ENCODE results near the gene TPCN1.

DNA sequence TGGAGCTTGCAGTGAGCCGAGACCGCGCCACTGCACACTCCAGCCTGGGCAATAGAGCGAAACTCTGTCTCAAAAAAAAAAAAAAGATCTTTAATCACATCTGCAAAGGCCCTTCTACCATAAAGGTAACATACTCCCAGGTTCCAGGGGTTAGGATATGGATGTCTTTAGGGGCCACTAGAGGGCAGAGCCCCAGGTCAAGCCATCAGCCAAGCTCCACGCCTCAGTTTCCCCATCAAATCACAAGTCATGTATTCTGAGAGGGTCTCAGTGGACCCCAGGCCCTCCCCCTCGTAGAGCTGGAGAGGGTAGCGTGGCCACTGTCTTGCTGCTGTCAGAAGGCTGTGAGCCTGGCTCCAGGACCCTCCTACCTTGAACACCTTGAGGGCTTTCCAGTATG, 94.9 kb downstream of the TPCN1 start:
- TF ChIP-seq, protein P1, sequence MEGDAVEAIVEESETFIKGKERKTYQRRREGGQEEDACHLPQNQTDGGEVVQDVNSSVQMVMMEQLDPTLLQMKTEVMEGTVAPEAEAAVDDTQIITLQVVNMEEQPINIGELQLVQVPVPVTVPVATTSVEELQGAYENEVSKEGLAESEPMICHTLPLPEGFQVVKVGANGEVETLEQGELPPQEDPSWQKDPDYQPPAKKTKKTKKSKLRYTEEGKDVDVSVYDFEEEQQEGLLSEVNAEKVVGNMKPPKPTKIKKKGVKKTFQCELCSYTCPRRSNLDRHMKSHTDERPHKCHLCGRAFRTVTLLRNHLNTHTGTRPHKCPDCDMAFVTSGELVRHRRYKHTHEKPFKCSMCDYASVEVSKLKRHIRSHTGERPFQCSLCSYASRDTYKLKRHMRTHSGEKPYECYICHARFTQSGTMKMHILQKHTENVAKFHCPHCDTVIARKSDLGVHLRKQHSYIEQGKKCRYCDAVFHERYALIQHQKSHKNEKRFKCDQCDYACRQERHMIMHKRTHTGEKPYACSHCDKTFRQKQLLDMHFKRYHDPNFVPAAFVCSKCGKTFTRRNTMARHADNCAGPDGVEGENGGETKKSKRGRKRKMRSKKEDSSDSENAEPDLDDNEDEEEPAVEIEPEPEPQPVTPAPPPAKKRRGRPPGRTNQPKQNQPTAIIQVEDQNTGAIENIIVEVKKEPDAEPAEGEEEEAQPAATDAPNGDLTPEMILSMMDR (IDR thresholded peaks at IDR 0.05), result no peak
- no peak for TF ChIP-seq FOXP1 (CRISPR knock-in tag; IDR thresholded peaks at IDR 0.05; ENCODE audit: borderline replicate concordance)
- TF ChIP-seq, protein P2, sequence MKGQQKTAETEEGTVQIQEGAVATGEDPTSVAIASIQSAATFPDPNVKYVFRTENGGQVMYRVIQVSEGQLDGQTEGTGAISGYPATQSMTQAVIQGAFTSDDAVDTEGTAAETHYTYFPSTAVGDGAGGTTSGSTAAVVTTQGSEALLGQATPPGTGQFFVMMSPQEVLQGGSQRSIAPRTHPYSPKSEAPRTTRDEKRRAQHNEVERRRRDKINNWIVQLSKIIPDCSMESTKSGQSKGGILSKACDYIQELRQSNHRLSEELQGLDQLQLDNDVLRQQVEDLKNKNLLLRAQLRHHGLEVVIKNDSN (CRISPR knock-in tag; IDR thresholded peaks at IDR 0.05), result no peak
- TF ChIP-seq, protein P3, sequence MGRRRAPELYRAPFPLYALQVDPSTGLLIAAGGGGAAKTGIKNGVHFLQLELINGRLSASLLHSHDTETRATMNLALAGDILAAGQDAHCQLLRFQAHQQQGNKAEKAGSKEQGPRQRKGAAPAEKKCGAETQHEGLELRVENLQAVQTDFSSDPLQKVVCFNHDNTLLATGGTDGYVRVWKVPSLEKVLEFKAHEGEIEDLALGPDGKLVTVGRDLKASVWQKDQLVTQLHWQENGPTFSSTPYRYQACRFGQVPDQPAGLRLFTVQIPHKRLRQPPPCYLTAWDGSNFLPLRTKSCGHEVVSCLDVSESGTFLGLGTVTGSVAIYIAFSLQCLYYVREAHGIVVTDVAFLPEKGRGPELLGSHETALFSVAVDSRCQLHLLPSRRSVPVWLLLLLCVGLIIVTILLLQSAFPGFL (CRISPR knock-in tag; IDR thresholded peaks at IDR 0.05; ENCODE audit: borderline replicate concordance), result no peak
